Fibroblast of gingiva (primary cell): ENCODE measurements around the gene TRIM25.

Experiments
- DNase-seq: peaks from one replicate; pipeline ENCODE4 v3.0.0-alpha.2; 2011; ENCODE audit warnings: low read depth

Gene TRIM25

GRCh38 chr17:56866076-56866475, 47.8 kb downstream of the TRIM25 start:
- no peak for DNase-seq

- no peak for DNase-seq
Observed at GRCh38 chr17:56863974-56864373, 49.9 kb downstream of the TRIM25 start.

DNA sequence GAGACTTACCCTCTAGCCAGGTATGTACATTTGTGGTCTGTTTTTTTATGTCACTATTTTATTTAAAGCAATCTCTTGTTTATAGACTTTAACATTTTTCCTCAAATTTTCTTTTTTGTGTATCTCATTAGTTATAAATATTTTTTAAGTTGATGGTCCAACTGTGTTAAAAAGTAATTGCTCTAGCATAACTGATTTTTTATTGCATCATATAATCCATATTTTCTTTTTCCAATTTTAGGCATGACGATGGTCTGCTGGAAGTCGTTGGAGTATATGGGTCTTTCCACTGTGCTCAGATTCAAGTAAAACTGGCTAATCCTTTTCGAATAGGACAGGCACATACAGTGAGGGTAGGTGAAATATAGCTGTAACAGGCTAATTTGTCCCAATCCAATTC, 52.0 kb downstream of the TRIM25 start:
- no peak for DNase-seq

- DNase-seq = no peak
Observed at GRCh38 chr17:56851008-56851407, 62.8 kb downstream of the TRIM25 start.

- DNase-seq = no peak
Observed at GRCh38 chr17:56850591-56850990, 63.3 kb downstream of the TRIM25 start.

DNA sequence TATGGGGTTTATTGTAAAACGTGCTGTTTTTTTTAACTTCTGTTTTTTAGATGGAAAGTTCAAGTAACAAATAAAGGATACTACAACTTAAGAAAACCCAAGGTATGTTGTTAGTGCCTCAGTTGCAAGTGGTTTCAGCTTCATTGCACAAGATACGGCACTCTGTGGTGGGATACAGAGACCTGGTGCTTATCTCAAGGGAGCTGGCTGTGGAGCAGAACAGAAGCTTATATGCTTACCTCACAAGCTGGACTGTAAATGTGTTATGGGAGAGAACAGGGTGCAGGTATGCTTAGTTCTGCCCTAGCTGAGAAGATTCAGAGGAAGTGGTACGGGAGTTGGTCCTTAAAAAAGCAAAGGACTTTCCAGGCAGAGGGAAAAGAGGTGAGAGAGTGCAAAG, 64.7 kb downstream of the TRIM25 start:
- no peak for DNase-seq

DNA sequence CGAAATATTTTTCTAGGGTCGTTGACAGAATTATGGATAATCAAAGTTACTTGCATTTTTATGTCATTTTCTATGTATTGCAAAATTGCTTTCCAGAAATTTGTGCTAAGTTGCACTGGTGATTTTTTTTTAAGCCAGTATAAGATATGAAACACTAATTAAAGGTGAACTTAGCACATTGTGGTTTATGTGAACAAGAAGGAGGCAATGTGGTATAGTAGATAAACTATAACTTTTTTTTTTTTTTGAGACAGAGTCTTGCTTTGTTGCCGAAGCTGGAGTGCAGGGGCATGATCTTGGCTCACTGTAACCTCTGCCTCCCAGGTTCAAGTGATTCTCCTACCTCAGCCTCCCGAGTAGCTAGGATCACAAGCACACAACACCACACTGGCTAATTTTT, 66.7 kb downstream of the TRIM25 start:
- no peak for DNase-seq

DNA sequence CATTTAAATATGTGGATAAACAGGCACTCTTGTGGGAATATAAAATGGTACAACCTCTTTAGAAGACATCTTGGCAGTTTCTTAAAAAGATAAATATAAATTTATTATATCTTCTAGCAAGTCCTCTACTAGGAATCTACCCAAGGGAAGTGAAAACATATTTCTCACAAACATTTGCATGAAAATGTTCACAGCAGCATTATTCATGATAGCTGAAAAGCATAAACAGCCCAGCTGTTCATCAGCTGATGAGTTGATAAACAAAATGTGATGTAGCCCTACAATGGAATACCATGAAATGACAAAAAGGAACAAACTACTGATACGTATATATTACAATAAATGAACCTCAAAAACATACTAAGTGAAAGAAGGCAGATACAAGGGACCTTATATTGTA, 67.9 kb downstream of the TRIM25 start:
- no peak for DNase-seq

- DNase-seq = no peak
Observed at GRCh38 chr17:56842577-56842976, 71.3 kb downstream of the TRIM25 start.

GRCh38 chr17:56838687-56839086, 75.2 kb downstream of the TRIM25 start:
- no peak for DNase-seq
